NCI-H2227 (cell line): ENCODE measurements around the gene MRPS2.
"Not testable (repeated sequence)": the region's sequence is repeated elsewhere in the genome, so short reads cannot be mapped to it uniquely, and the experiment has no call there.

Experiments
- DNase-seq: peaks from one replicate; lab custom pipeline; 2025; ENCODE audit not compliant: unreplicated experiment; lab: John Stamatoyannopoulos, UW

The MRPS2 gene

GRCh38 chr9:135514342-135515082, 14.0 kb downstream of the MRPS2 start:
- DNase-seq = no peak

DNA sequence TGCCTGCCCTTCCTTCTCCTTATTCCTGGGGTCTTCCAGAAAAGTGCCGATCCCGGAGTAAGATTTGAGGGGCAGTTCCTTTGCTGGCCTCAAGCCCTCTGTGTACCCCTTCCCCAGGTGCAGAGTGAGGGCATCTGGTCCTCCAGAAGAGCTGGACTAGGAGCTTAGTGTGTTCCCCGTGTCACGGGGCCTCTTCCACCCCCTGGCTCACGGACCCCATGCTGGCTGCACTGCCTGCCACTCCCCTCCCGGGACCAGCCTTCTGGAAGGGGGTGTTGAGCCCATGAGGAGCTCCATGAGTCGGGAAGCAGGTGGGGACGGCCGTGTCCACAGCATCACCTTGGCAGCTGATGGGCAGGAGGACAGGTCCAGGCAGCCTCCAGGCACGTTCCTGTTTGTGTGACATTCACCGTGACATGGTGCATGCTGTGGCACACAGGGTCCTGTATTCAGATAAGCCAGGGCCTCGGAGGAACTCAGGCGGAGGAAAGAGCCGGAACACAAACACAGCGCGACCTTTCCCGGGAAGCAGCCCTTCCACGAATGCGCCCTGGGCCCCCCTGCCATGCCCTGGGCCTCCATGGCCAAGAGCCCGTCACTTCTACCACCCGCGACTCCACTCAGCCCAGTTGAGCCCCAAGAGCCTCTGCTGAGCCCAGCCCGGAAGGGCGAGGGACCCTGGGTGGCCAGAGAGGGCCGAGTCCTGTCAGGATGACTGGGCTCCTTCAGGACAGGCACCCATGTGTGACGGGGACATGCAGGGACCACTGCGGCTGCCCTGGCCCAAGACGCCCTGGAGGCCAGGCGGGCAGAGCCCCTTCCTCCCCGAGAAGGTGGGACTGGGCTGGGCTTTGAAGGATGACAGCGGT, 14.8 kb downstream of the MRPS2 start:
- no peak for DNase-seq

DNA sequence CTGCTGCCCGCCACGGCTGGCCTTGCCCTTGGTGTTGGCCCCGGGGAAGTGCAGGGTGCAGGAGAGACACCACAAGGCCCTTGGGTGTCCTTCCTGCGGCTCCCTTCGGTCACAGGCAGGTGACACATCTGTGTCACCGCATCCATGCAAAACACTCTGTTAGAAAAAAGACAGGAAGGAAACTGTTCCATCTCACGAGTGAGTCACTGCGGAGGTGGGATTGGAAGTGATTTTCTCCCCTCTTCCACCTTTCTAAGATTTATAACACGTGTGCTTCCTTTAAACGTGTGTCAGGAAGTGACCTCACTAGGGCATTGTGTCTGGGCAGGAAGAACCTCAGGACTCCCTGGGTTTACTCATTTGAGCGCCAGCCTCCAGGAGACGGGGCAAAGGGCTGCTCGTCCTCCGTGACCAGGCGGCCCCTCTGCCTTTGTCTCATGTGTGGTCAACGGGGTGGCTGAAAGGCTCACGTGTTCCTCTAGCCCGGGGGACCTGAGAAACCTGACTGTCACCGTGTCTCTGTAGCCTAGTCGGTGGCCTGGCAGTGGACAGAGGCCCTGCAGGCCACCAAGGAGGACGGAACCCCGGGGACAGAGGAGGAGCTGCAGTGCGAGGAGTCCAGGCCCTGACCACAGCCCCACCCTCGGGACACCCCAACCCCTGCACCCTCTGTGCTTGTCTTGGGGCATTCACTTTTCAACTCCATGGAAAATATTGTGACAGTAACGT, 15.8 kb downstream of the MRPS2 start:
- no peak for DNase-seq

- DNase-seq = no peak
These were observed 16.9 kb downstream of the MRPS2 start for GRCh38 chr9:135517407-135517822.

DNA sequence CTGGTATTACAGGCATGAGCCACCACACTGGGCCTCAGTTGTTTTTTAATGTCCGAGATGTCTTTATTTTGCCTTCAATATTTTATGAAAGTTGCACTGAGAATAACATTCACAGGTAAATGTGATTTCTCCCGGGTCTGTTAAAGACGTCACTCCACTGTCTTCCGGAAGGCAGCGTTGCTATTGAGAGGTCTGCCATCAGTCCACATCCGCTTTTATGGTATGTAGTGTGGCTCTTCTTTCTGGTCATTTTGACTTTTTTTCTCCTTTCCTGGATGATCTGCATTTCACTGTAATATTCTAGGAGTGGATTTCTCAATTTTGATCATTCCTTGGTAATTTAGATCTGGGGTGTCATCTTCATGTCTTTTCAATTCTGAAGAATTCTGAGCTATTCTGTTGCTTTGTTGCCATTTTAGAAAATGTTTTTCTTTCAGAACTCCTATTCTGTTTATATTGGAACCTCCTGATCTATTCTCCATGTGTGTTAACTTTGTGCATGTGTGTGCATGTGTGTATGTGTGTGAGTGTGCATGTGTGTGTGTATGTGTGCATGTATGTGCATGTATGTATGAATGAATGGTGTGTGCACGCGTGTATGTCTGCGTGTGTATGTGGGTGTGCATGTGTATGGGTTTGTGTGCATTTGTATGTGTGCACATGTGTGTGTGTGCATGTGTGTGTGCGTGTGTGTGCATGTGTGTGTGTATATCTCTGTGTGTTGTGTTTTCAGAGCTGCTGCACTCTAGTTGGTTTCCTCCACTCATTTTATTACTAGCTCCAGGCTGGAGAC, 18.9 kb downstream of the MRPS2 start:
- DNase-seq = no peak

- DNase-seq = no peak
These were observed 20.6 kb downstream of the MRPS2 start, which contains the start of gene LCN1 for GRCh38 chr9:135520916-135521607. Gene LCN1 (plus strand): TSS chr9:135521440. CDS start chr9:135521498, 58 bp downstream.

DNA sequence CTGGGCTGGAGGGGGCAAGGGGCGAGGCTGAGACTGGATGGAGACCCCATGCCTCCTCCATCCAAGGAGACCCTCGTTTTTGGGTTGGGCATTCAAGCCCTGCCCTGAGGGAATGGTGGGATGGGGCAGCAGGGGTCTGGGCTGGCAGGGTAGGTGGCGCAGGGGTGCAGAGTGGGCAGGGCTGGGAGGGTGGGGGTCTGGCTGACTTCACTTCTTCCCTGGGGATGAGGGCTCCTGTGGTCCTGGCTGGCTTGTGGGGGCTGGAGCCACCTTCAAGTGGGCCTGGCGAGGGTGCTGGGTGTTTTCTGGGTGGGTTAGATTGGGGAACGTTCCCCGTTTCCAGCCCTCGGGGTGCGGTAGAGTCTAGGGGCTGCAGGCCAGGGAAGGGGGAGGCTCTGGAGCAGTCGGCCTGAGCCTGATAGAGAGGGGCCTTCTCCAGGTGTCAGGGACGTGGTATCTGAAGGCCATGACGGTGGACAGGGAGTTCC, 21.2 kb downstream of the MRPS2 start:
- DNase-seq = no peak

- DNase-seq = no peak
These were observed 21.8 kb downstream of the MRPS2 start for GRCh38 chr9:135522137-135522877.

- DNase-seq = no peak
These were observed 22.4 kb downstream of the MRPS2 start for GRCh38 chr9:135522931-135523330.

- DNase-seq = no peak
These were observed 23.1 kb downstream of the MRPS2 start for GRCh38 chr9:135523521-135524129.

DNA sequence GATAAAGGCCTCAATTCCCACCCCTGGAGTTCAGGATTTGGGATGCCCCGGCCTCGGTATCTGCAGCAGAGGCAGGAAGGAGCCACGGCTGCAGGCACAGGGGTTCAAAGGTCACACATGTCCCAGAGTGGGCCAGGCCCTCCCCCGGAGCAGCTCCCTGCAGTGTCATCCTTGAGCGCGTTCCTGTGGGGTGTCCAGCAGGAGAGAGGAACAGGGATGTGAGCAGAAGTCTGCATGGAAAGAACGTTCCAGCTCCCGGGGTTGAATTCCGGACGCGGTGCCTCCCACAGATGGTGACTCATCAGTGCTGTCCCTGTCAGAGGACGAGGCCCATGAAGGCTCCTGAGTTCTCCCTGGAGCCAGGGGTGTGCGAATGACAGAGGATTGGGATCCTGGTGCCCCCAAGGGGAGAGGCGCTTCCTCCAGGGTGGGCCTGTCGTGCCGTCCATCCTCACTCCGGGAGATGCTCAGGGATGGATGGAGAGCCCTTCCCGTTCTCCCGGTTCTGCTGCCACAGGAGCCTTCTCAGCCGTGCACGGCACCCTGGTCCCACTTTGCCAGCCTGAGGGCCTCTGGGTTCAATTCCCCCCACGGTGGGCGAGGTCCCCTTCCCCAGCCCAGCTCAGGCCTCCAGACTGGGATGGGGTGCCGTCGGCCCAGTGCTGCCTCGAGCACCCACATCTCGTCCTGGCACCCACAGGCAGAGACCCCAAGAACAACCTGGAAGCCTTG, 23.8 kb downstream of the MRPS2 start:
- DNase-seq = no peak

GRCh38 chr9:135525241-135526088, 25.0 kb downstream of the MRPS2 start:
- DNase-seq = no peak

- no peak for DNase-seq
These were observed 25.7 kb downstream of the MRPS2 start for GRCh38 chr9:135526089-135526729.

- no peak for DNase-seq
These were observed 26.5 kb downstream of the MRPS2 start for GRCh38 chr9:135526730-135527571.

DNA sequence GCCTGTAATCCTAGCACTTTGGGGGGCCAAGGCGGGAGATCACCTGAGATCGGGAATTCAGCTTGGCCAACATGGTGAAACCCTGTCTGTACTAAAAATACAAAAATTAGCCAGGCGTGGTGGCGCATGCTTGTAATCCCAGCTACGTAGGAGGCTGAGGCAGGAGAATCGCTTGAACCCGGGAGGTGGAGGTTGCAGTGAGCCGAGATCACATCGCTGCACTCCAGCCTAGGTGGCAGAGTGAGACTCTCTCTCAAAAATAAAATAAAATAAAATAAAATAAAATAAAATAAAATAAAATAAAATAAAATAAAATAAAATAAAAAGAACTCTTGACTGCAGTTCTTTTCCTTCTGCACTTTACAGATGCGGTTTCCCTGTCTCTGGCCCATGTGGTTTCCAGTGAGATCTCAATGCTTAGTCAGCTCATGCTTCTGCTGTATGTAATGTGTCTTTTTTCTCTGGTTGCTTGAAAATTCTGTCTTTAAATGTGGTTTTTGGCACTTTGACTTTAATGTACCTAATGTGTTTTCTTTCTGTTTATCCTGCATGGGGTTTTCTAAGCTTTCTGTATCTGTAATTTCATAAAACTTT, 28.5 kb downstream of the MRPS2 start:
- DNase-seq = not testable (repeated sequence)
